SK-N-SH (cell line): ENCODE data around the gene BTBD6.

Experiments used
- CTCF ChIP-seq: fragments of 200-600 bp; sonication (generic); IDR thresholded peaks from 2 replicates; pipeline ENCODE4 v1.6.1; 2017; ENCODE audit warnings: antibody characterized with exemption, mild to moderate bottlenecking, moderate library complexity
- MXI1 ChIP-seq: IDR thresholded peaks from 2 replicates; pipeline ENCODE4 v1.6.1; 2012; ENCODE audit warnings: mild to moderate bottlenecking, low read depth, low read length, improper control_type of control experiment
- RAD21 ChIP-seq: IDR thresholded peaks from 2 replicates; pipeline ENCODE4 v1.6.1; 2012; ENCODE audit warnings: mild to moderate bottlenecking, low read length
- RFX5 ChIP-seq: IDR thresholded peaks from 2 replicates; pipeline ENCODE4 v1.6.1; 2012; ENCODE audit warnings: mild to moderate bottlenecking, improper control_type of control experiment, low read length
- RXRA ChIP-seq: IDR thresholded peaks from 2 replicates; pipeline ENCODE4 v1.4.0; 2012; ENCODE audit warnings: low read depth, mild to moderate bottlenecking, borderline replicate concordance
- TEAD4 ChIP-seq: IDR thresholded peaks from 2 replicates; pipeline ENCODE4 v1.4.0; 2012; ENCODE audit warnings: mild to moderate bottlenecking, borderline replicate concordance; ENCODE audit not compliant: insufficient read depth

- TF ChIP-seq MXI1 (no peak), RXRA (no peak), RFX5 (no peak), TEAD4 (no peak), CTCF (no peak), RAD21 (no peak)
Observed at GRCh38 chr14:105255021-105255507, 6.7 kb downstream of the BTBD6 start.
